Measurements from ENCODE around the gene SESTD1.
"Not testable (repeated sequence)": the region's sequence is repeated elsewhere in the genome, so short reads cannot be mapped to it uniquely, and the experiment has no call there.

SESTD1 gene

GRCh38 chr2:179211355-179211754, 53.3 kb downstream of the SESTD1 start:
- H3K9me3 ChIP-seq = no peaks in the 10 kb centered on the region
- no peak for TF ChIP-seq CTCF (IDR thresholded peaks at IDR 0.05; ENCODE audit: low read depth, low read length)
- no peak overlapping the region for H3K4me3 ChIP-seq (ENCODE audit: low read depth, low read length)
- H3K27me3 ChIP-seq = no peaks in the 10 kb centered on the region
- H3K4me1 ChIP-seq = no peaks in the 10 kb centered on the region
- H3K36me3 ChIP-seq = no peaks in the 10 kb centered on the region
- DNase-seq = no peak

GRCh38 chr2:179208277-179208676, 56.4 kb downstream of the SESTD1 start:
- H3K9me3 ChIP-seq = not testable (repeated sequence)

GRCh38 chr2:179207047-179207446, 57.6 kb downstream of the SESTD1 start:
- DNase-seq = no peak
- TF ChIP-seq CTCF (IDR thresholded peaks at IDR 0.05; ENCODE audit: low read depth, low read length) = no peak
- Histone ChIP-seq H3K9me3 (no peaks in the 10 kb centered on the region), H3K27me3 (no peaks in the 10 kb centered on the region), H3K4me1 (no peaks in the 10 kb centered on the region), H3K36me3 (no peaks in the 10 kb centered on the region), H3K4me3 (ENCODE audit: low read depth, low read length) (no peak overlapping the region)

More at GRCh38 chr2:179208277-179208676, 56.4 kb downstream of the SESTD1 start:
- not testable (repeated sequence) for H3K27me3 ChIP-seq; H3K4me3 ChIP-seq (ENCODE audit: low read depth, low read length); H3K4me1 ChIP-seq; H3K36me3 ChIP-seq; DNase-seq

GRCh38 chr2:179201869-179202268, 62.8 kb downstream of the SESTD1 start:
- H3K27me3 ChIP-seq = no peaks in the 10 kb centered on the region
- no peaks in the 10 kb centered on the region for H3K9me3 ChIP-seq
- TF ChIP-seq CTCF (IDR thresholded peaks at IDR 0.05; ENCODE audit: low read depth, low read length) = no peak
- H3K4me1 ChIP-seq = no peaks in the 10 kb centered on the region
- H3K36me3 ChIP-seq = no peaks in the 10 kb centered on the region
- H3K4me3 ChIP-seq (ENCODE audit: low read depth, low read length) = no peak overlapping the region
- DNase-seq = no peak

GRCh38 chr2:179195926-179196590, 68.6 kb downstream of the SESTD1 start:
- H3K9me3 ChIP-seq, DNase-seq, H3K27me3 ChIP-seq: not testable (repeated sequence)

GRCh38 chr2:179195141-179195540, 69.5 kb downstream of the SESTD1 start:
- Histone ChIP-seq H3K9me3 (no peaks in the 10 kb centered on the region), H3K27me3 (no peaks in the 10 kb centered on the region), H3K4me1 (no peaks in the 10 kb centered on the region), H3K4me3 (ENCODE audit: low read depth, low read length) (no peak overlapping the region), H3K36me3 (no peaks in the 10 kb centered on the region)
- no peak for DNase-seq
- TF ChIP-seq CTCF (IDR thresholded peaks at IDR 0.05; ENCODE audit: low read depth, low read length) = no peak

More at GRCh38 chr2:179195926-179196590, 68.6 kb downstream of the SESTD1 start:
- not testable (repeated sequence) for H3K4me3 ChIP-seq (ENCODE audit: low read depth, low read length); H3K4me1 ChIP-seq; H3K36me3 ChIP-seq

GRCh38 chr2:179193759-179194394, 70.8 kb downstream of the SESTD1 start:
- Histone ChIP-seq H3K9me3 (no peaks in the 10 kb centered on the region), H3K36me3 (no peaks in the 10 kb centered on the region), H3K27me3 (no peaks in the 10 kb centered on the region), H3K4me1 (no peaks in the 10 kb centered on the region), H3K4me3 (ENCODE audit: low read depth, low read length) (no peak overlapping the region)
- DNase-seq = no peak
- no peak for TF ChIP-seq CTCF (IDR thresholded peaks at IDR 0.05; ENCODE audit: low read depth, low read length)
